ENCODE data around the gene ABHD15. TPM values are rescaled to one million over a fixed set of nuclear protein-coding genes. Genes with fewer than 3 reads are reported as not detected.

The ABHD15 gene
- total RNA-seq, 2 donors from 2014 or later, result 9.0 to 9.5 TPM

DNA sequence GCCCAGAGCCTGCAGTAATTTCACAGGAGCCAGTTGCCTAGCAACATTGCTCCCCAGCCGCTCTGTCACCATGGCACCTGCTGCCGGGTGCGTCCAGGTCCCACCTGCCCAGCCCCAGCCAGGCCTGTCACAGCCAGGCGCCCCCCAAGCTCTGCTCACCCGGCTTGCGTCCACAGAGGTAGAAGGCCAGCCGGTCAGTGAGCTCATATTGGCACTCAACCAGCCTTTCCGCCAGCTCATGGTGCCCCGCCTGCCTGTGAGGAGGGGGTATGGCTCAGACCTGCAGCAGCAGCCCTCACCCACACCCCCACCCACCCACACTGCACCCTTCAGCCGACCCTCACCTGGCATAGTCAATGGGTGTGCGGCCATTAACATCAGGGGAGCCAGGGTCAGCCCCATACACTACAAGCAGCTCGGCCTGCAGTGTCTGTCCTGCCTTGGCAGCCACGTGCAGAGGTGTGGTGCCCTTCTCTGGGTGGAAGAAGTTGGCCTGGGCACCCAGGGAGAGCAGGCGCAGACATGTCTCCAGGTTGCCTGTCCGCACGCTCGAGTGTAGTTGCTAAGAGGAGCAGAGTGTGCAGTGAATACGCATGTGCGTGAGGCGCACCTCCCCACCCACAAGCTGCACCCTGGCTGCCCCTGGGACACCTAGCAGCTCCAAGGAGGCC is 14.9 kb upstream of the ABHD15 start:
- DNase-seq (ENCODE audit: low spot score), result no peak
- Histone ChIP-seq H3K4me1 (peaks cover 0 to 58% of the 10 kb centered on the region in 2 donors), H3K9me3 (no peaks in the 10 kb centered on the region), H3K27me3 (no peaks in the 10 kb centered on the region), H3K4me3 (no peak overlapping the region), H3K36me3 (peaks cover 66% of the 10 kb centered on the region), H3K27ac (no peak overlapping the region)
- TF ChIP-seq, protein P1, sequence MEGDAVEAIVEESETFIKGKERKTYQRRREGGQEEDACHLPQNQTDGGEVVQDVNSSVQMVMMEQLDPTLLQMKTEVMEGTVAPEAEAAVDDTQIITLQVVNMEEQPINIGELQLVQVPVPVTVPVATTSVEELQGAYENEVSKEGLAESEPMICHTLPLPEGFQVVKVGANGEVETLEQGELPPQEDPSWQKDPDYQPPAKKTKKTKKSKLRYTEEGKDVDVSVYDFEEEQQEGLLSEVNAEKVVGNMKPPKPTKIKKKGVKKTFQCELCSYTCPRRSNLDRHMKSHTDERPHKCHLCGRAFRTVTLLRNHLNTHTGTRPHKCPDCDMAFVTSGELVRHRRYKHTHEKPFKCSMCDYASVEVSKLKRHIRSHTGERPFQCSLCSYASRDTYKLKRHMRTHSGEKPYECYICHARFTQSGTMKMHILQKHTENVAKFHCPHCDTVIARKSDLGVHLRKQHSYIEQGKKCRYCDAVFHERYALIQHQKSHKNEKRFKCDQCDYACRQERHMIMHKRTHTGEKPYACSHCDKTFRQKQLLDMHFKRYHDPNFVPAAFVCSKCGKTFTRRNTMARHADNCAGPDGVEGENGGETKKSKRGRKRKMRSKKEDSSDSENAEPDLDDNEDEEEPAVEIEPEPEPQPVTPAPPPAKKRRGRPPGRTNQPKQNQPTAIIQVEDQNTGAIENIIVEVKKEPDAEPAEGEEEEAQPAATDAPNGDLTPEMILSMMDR (IDR thresholded peaks at IDR 0.05), result no peak

DNA sequence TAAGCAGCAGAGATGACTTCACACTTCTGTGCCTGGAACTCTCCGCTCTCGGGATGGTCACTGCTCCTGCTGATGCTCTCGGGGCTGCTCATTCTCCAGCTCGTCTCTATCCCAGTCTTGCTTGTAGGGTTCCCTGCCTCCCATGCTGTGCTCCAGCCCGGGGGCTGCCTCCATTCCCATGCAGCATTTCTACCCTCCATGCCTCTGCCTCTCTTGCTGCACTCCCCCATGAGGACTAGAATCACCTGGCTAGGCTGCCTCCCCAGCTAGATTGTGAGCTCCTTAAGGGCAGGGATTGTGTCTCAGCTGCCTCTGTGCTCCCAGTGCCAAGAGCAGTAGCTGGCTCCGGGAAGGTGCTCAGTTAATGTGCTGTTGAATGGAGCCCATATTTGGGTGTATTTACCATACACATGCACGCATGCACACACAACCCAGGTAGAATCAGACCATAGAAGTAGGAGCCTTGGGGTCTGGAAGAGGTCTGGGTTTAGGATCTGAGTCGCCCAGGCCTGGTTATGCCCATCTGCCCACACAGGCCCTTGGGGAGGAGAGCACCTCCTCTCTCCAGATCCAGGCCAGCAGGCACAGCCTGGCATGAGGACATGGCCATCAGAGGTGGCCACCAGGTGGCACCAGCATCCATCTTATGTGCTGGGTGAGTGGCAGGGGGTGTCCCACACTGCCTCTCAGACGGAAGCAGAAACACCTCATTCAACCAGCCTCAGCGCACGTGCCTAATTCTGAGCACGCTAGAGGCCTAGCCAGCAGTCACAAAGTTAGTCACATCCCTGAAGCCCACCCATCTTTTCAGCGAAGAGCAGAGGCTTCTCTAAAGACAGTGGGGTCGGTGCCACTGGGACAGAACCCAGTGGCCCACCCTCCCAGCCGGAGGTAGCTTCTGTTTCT is 13.3 kb upstream of the ABHD15 start:
- H3K4me1 ChIP-seq, result peaks cover 0 to 42% of the 10 kb centered on the region in 2 donors
- TF ChIP-seq, protein P1 (IDR thresholded peaks at IDR 0.05), result peak; percentile 72 to 91
- peak; percentile 88 for DNase-seq (ENCODE audit: low spot score)
- H3K36me3 ChIP-seq, result peaks cover 82% of the 10 kb centered on the region
- no peaks in the 10 kb centered on the region for H3K9me3 ChIP-seq
- no peaks in the 10 kb centered on the region for H3K27me3 ChIP-seq
- H3K4me3 ChIP-seq, result no peak overlapping the region
- no peak overlapping the region for H3K27ac ChIP-seq

DNA sequence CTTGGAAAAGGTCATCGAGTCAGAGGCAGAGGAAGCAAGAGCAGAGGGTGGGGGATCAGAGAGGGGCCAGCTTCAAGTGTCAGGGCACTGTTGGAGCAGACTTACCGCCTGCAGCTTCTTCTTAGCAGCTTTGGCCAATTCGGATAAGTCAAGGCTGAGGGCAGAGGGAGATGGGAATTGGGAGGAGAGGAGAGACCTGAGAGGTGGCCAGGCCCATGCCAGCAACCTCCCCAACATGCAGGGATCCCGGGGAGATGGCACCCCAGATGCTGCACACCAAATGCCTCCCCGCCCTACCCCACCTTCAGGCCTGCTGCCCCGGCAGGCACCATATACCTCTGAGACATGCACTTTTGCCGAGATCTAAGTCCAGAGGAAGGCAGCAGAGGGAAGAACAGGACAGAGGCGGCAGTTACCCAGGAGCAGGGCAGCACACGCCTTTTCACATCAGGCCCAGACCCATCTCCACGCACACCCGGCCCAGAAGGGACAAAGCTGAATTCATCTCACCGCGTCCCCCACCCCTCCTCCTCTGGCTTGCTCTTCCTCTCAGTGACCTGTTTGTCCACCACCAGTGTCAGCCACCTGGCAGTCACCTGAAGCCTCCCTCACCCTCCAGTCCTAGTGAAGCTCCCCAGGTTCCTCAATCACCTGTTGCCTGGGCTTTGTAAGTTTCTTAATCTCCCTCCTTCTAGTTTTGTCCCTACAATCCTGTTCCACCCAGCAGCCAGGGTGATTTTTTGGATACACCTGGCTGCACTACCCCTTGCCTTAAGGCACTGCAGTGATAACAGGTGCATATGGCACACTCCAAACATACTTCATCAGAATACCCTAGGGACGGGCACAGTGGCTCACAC is 12.0 kb upstream of the ABHD15 start:
- Histone ChIP-seq H3K27ac (no peak overlapping the region), H3K4me1 (peaks cover 0 to 29% of the 10 kb centered on the region in 2 donors), H3K9me3 (no peaks in the 10 kb centered on the region), H3K4me3 (no peak overlapping the region), H3K36me3 (peaks cover 94% of the 10 kb centered on the region), H3K27me3 (no peaks in the 10 kb centered on the region)
- TF ChIP-seq, protein P1 (IDR thresholded peaks at IDR 0.05), result no peak
- no peak for DNase-seq (ENCODE audit: low spot score)

DNA sequence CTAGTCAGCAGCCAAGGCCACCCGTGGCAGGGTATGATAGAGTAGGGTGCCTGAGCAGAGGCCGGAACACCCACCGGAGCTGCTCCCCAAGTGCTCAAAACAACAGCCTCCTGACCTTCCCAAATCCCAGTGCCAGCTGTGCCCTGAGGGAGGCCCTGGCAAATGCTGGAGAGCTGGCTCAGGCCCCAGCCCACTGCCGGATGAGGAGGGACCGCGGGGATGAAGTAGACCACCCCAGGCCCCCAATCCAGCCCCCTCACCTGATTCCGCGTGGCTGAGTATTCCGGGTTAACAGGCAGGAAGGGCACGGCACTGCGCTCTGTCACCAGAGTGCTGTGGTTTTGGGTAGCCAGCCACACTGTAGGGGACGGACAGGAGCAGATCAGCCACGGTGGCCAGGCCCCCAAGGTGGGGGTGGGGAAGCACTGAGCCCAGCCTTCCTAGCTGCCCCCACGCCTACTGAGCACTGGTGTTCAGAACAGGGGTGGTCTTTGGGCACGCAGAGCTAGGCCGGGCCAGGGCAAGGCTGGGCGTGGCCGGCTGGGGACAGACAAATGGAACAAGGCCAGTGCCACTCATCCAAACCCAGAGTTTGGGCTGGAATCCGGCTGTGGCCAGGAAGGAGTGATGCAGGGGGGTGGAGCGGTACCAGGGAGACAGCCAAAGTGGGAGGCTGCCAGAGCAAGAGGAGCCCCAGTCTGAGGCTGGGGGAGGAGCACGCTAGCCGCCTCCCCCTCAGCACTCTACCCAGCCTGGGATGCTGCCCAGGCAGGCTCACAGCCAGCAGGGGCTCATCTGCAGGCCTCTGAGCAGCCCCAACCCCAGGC is 10.8 kb upstream of the ABHD15 start:
- no peak for DNase-seq (ENCODE audit: low spot score)
- TF ChIP-seq, protein P1 (IDR thresholded peaks at IDR 0.05), result no peak
- Histone ChIP-seq H3K9me3 (no peaks in the 10 kb centered on the region), H3K36me3 (peaks cover 88% of the 10 kb centered on the region), H3K27me3 (no peaks in the 10 kb centered on the region), H3K4me1 (peaks cover 0 to 27% of the 10 kb centered on the region in 2 donors), H3K4me3 (no peak overlapping the region), H3K27ac (peak overlapping the region; percentile 16 to 29)

DNA sequence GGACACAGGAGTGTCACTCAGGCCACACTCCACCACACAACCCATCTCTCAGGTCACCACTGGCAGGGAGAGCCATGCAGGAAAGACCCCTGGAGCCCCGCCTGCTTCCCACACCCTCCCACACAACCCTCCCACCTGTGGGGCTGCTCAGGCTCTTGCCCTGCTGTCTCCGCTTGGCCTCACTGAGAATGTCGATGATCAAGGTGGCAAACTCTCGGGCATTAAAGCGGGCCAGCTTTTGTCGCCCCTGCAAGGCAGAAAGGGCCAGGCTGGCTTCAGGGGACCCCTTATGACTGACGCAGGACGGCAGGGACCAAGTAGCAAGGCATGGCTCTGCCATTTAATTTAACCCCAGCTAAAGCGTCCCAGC is 10.1 kb upstream of the ABHD15 start:
- Histone ChIP-seq H3K36me3 (peaks cover 82% of the 10 kb centered on the region), H3K4me3 (no peak overlapping the region), H3K27ac (peak overlapping the region in 1 of 2 donors; percentile 16), H3K27me3 (no peaks in the 10 kb centered on the region), H3K4me1 (peaks cover 0 to 33% of the 10 kb centered on the region in 2 donors), H3K9me3 (no peaks in the 10 kb centered on the region)
- TF ChIP-seq, protein P1 (IDR thresholded peaks at IDR 0.05), result no peak
- no peak for DNase-seq (ENCODE audit: low spot score)
